Right atrium auricular region (tissue), 2 donors: ENCODE results near the gene TMEM40. TPM values are rescaled to one million over a fixed set of nuclear protein-coding genes. Genes with fewer than 3 reads are reported as not detected.
"Not testable (repeated sequence)": the region's sequence is repeated elsewhere in the genome, so short reads cannot be mapped to it uniquely, and the experiment has no call there.

Experiments used
- DNase-seq: peaks from one replicate; pipeline ENCODE4 v3.0.0-alpha.2; 2019; ENCODE audit warnings: low spot score
- H3K27ac ChIP-seq, 2 donors: fragments of 200-600 bp; sonication (generic); 1 replicate in 1 of 2; 2 replicates in 1 of 2; pipeline ENCODE4 v1.5.1; 2016 to 2019
- H3K27me3 ChIP-seq, 2 donors: fragments of 200-600 bp; sonication (generic); one replicate each; pipeline versions ENCODE4 v1.5.1 to v1.6.0; 2017 to 2019
- H3K36me3 ChIP-seq: fragments of 200-600 bp; sonication (generic); one replicate; pipeline ENCODE4 v1.5.1; 2016
- H3K4me1 ChIP-seq, 2 donors: fragments of 200-600 bp; sonication (generic); one replicate each; pipeline versions ENCODE4 v1.5.1 to v1.6.0; 2017 to 2019
- H3K4me3 ChIP-seq, 2 donors: fragments of 200-600 bp; sonication (generic); 1 replicate in 1 of 2; 2 replicates in 1 of 2; pipeline ENCODE4 v1.5.1; 2017 to 2019; ENCODE audit warnings: mild to moderate bottlenecking in 1 of 2, moderate library complexity in 1 of 2
- H3K9me3 ChIP-seq, 2 donors: fragments of 200-600 bp; sonication (generic); one replicate each; pipeline ENCODE4 v1.5.1; 2019
- CTCF ChIP-seq, 2 donors: fragments of 200-600 bp; sonication (generic); IDR thresholded peaks; one replicate each; pipeline ENCODE4 v1.5.1; 2019; ENCODE audit warnings: antibody characterized with exemption in 2 of 2
- total RNA-seq, 2 donors: library from RNA; depleted of rRNA; stranded (reverse); fragments of >200 nt; gene quantifications; one replicate each; pipeline ENCODE4 v1.1.0, GENCODE V29; 2016

Gene TMEM40
- total RNA-seq, 2 donors from 2014 or later, result 1.8 to 2.3 TPM

- no peaks in the 10 kb centered on the region for H3K36me3 ChIP-seq
- no peak for DNase-seq
- no peak overlapping the region for H3K4me3 ChIP-seq
- H3K4me1 ChIP-seq, result peaks cover 0 to 22% of the 10 kb centered on the region in 2 donors
- no peak for TF ChIP-seq CTCF (IDR thresholded peaks at IDR 0.05)
- H3K27ac ChIP-seq, result peak overlapping the region in 1 of 2 donors; percentile 93
- H3K27me3 ChIP-seq, result no peaks in the 10 kb centered on the region
- no peaks in the 10 kb centered on the region for H3K9me3 ChIP-seq
Observed at GRCh38 chr3:12727937-12728336, 31.1 kb downstream of the TMEM40 start.

- Histone ChIP-seq H3K4me1 (peaks cover 0 to 22% of the 10 kb centered on the region in 2 donors), H3K27ac (peak overlapping the region in 1 of 2 donors; percentile 93), H3K36me3 (no peaks in the 10 kb centered on the region), H3K4me3 (no peak overlapping the region), H3K9me3 (no peaks in the 10 kb centered on the region), H3K27me3 (no peaks in the 10 kb centered on the region)
- DNase-seq, result no peak
- no peak for TF ChIP-seq CTCF (IDR thresholded peaks at IDR 0.05)
Observed at GRCh38 chr3:12727481-12727880, 31.6 kb downstream of the TMEM40 start.

- H3K4me1 ChIP-seq, result peaks cover 0 to 20% of the 10 kb centered on the region in 2 donors
- no peaks in the 10 kb centered on the region for H3K36me3 ChIP-seq
- no peaks in the 10 kb centered on the region for H3K27me3 ChIP-seq
- no peak overlapping the region for H3K27ac ChIP-seq
- no peak overlapping the region for H3K4me3 ChIP-seq
- TF ChIP-seq CTCF (IDR thresholded peaks at IDR 0.05), result no peak
- DNase-seq, result no peak
- H3K9me3 ChIP-seq, result no peaks in the 10 kb centered on the region
Observed at GRCh38 chr3:12725436-12725835, 33.6 kb downstream of the TMEM40 start.

GRCh38 chr3:12724794-12725193 is 34.3 kb downstream of the TMEM40 start:
- Histone ChIP-seq H3K27ac (no peak overlapping the region), H3K9me3 (no peaks in the 10 kb centered on the region), H3K36me3 (no peaks in the 10 kb centered on the region), H3K4me3 (no peak overlapping the region), H3K4me1 (peaks cover 0 to 16% of the 10 kb centered on the region in 2 donors), H3K27me3 (no peaks in the 10 kb centered on the region)
- DNase-seq, result no peak
- no peak for TF ChIP-seq CTCF (IDR thresholded peaks at IDR 0.05)

DNA sequence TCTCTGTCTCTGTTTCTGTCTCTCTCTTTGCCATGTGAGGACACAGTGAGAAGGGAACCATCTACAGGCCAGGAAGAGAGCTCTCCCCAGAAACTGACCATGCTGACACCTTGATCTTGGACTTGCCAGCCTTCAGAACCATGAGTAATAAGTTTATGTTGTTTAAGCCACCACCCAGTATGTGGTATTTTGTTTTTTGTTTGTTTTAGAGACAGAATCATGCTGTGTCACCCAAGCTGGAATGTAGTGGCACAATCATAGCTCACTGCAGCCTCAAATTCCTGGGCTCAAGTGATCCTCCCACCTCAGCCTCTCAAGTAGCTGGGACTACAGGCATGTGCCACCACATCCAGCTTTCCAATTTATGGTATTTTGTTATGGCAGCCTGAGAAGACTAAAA is 35.7 kb downstream of the TMEM40 start:
- H3K4me3 ChIP-seq, H3K27me3 ChIP-seq, H3K27ac ChIP-seq, H3K9me3 ChIP-seq, DNase-seq, H3K36me3 ChIP-seq, H3K4me1 ChIP-seq: not testable (repeated sequence)

- Histone ChIP-seq H3K9me3 (no peaks in the 10 kb centered on the region), H3K4me3 (no peak overlapping the region), H3K4me1 (peaks cover 0 to 8% of the 10 kb centered on the region in 2 donors), H3K36me3 (no peaks in the 10 kb centered on the region), H3K27ac (no peak overlapping the region), H3K27me3 (no peaks in the 10 kb centered on the region)
- DNase-seq, result no peak
- TF ChIP-seq CTCF (IDR thresholded peaks at IDR 0.05), result no peak
Observed at GRCh38 chr3:12722226-12722625, 36.8 kb downstream of the TMEM40 start.
